Keratinocyte (primary cell): ENCODE measurements around the gene B3GAT3. TPM values are rescaled to one million over a fixed set of nuclear protein-coding genes. Genes with fewer than 3 reads are reported as not detected.

ENCODE experiments used
- DNase-seq: peaks from one replicate; pipeline ENCODE4 v3.0.0-alpha.2; 2011; ENCODE audit warnings: low read depth, missing footprints, low spot score
- FAIRE-seq: peaks from 2 replicates; lab custom pipeline; 2011; peaks lifted over from hg19 to GRCh38; lab: Jason Lieb, UNC
- H2AFZ ChIP-seq: 2 replicates; pipeline ENCODE4 v1.6.0; 2012; ENCODE audit warnings: low read length, control low read depth, inconsistent platforms; ENCODE audit not compliant: control insufficient read depth
- H3K27ac ChIP-seq: 2 replicates; pipeline ENCODE4 v1.5.1; 2011; ENCODE audit warnings: low read length; ENCODE audit not compliant: control insufficient read depth, insufficient read depth
- H3K27me3 ChIP-seq: 3 replicates; pipeline ENCODE4 v1.6.0; 2011; ENCODE audit warnings: low read length; ENCODE audit not compliant: control insufficient read depth, insufficient read depth; ENCODE audit errors: extremely low read depth
- H3K36me3 ChIP-seq, 2 experiments: 2 replicates in 1 of 2; 3 replicates in 1 of 2; pipeline ENCODE4 v1.5.1; 2011; ENCODE audit warnings: low read length in 2 of 2, mild to moderate bottlenecking in 1 of 2; ENCODE audit not compliant: control insufficient read depth in 2 of 2, insufficient read depth in 2 of 2; ENCODE audit errors: extremely low read depth in 1 of 2
- H3K4me1 ChIP-seq: 3 replicates; pipeline ENCODE4 v1.5.1; 2011; ENCODE audit warnings: low read length; ENCODE audit not compliant: control insufficient read depth, insufficient read depth; ENCODE audit errors: extremely low read depth
- H3K4me2 ChIP-seq: 3 replicates; pipeline ENCODE4 v1.6.0; 2011; ENCODE audit warnings: low read depth, low read length; ENCODE audit not compliant: control insufficient read depth, insufficient read depth; ENCODE audit errors: extremely low read depth
- H3K4me3 ChIP-seq, 3 experiments: fragments of 200-600 bp in 1 of 3; sonication (generic) in 1 of 3; 2 replicates in 2 of 3; 3 replicates in 1 of 3; pipeline ENCODE4 v1.5.1; 2011 to 2016; ENCODE audit warnings: low read length in 3 of 3, mild to moderate bottlenecking in 3 of 3, control low read depth in 2 of 3, inconsistent platforms in 1 of 3, low read depth in 1 of 3, mixed read lengths in 1 of 3, mixed run types in 1 of 3, moderate library complexity in 1 of 3; ENCODE audit not compliant: control insufficient read depth in 2 of 3, insufficient read depth in 2 of 3; ENCODE audit errors: extremely low read depth in 1 of 3
- H3K79me2 ChIP-seq: 2 replicates; pipeline ENCODE4 v1.6.0; 2012; ENCODE audit warnings: low read length; ENCODE audit not compliant: control insufficient read depth, insufficient read depth
- H3K9ac ChIP-seq: 3 replicates; pipeline ENCODE4 v1.6.0; 2011; ENCODE audit warnings: low read length; ENCODE audit not compliant: control insufficient read depth, insufficient read depth; ENCODE audit errors: extremely low read depth
- H3K9me1 ChIP-seq: 3 replicates; pipeline ENCODE4 v1.6.0; 2011; ENCODE audit warnings: low read length; ENCODE audit not compliant: control insufficient read depth, insufficient read depth; ENCODE audit errors: extremely low read depth
- H3K9me3 ChIP-seq: 2 replicates; pipeline ENCODE4 v1.5.1; 2012; ENCODE audit warnings: low read depth, low read length; ENCODE audit not compliant: control insufficient read depth
- H4K20me1 ChIP-seq: 3 replicates; pipeline ENCODE4 v1.6.0; 2011; ENCODE audit warnings: low read length; ENCODE audit not compliant: control insufficient read depth, insufficient read depth; ENCODE audit errors: extremely low read depth
- CTCF ChIP-seq, 3 experiments: IDR thresholded peaks in 1 of 3; conservative IDR thresholded peaks in 1 of 3; optimal IDR thresholded peaks in 1 of 3; 2 replicates in 2 of 3; 3 replicates in 1 of 3; pipeline versions ENCODE3 to v1.5.1; 2011; ENCODE audit warnings: low read length in 3 of 3, mild to moderate bottlenecking in 3 of 3, moderate library complexity in 2 of 3, control low read depth in 1 of 3, inconsistent platforms in 1 of 3; ENCODE audit not compliant: insufficient read depth in 2 of 3; ENCODE audit errors: extremely low read depth in 1 of 3
- EZH2 ChIP-seq: IDR thresholded peaks from one replicate; pipeline ENCODE4 v1.6.1; 2012; ENCODE audit warnings: inconsistent platforms, mild to moderate bottlenecking, low read length, moderate library complexity
- dilution Hi-C: fragments of 300-500 bp; cut with MboI; formaldehyde crosslinking; loops from one replicate; pipeline ENCODE4 v1.7.0; 2020; ENCODE audit warnings: low sequenced_read_pairs; ENCODE audit not compliant: extremely low pct_ligation_motif_present
- polyA plus RNA-seq, 5 experiments: library from polyadenylated mRNA; depleted of rRNA in 3 of 5; stranded (reverse) in 3 of 5; stranded (forward) in 1 of 5; unstranded in 1 of 5; fragments of >200 nt; gene quantifications; 1 replicate in 1 of 5; 2 replicates in 3 of 5; 3 replicates in 1 of 5; pipeline versions ENCODE4 v1.2.1 to v1.2.3, GENCODE V29; 2011 to 2012; ENCODE audit warnings: missing spikeins in 2 of 5, low read depth in 1 of 5, low replicate concordance in 1 of 5

The B3GAT3 gene
- polyA plus RNA-seq, 1 donor (not counting 4 experiments of a cell fraction or from before 2014, with no cell fraction given), result 15.1 TPM

GRCh38 chr11:62632492-62632891, 10.7 kb upstream of the B3GAT3 start:
- H3K27ac ChIP-seq, result no peak overlapping the region
- no peaks in the 10 kb centered on the region for H3K4me1 ChIP-seq
- no peak overlapping the region for H3K4me3 ChIP-seq
- H3K9me1 ChIP-seq, result no peaks in the 10 kb centered on the region
- H4K20me1 ChIP-seq, result peaks cover 3% of the 10 kb centered on the region
- no peak for TF ChIP-seq EZH2
- no peak for TF ChIP-seq CTCF (optimal IDR thresholded peaks at IDR 0.05 in 1 of 3, IDR thresholded peaks at IDR 0.05 in 1 of 3, conservative IDR thresholded peaks at IDR 0.05 in 1 of 3; ENCODE audit: extremely low read depth in 1 of 3, insufficient read depth in 2 of 3, low read length in 3 of 3)
- H3K79me2 ChIP-seq, result peaks cover 1% of the 10 kb centered on the region
- H2AFZ ChIP-seq, result no peak overlapping the region
- dilution Hi-C loops, result no loop called here
- no peaks in the 10 kb centered on the region for H3K9me3 ChIP-seq
- no peak for FAIRE-seq
- DNase-seq, result no peak
- peaks cover 47 to 71% of the 10 kb centered on the region in 2 experiments for H3K36me3 ChIP-seq
- H3K9ac ChIP-seq, result no peak overlapping the region
- H3K27me3 ChIP-seq, result no peaks in the 10 kb centered on the region
- H3K4me2 ChIP-seq, result no peak overlapping the region

- DNase-seq (no peak), FAIRE-seq (no peak)
- Histone ChIP-seq H4K20me1 (peaks cover 3% of the 10 kb centered on the region), H2AFZ (no peak overlapping the region), H3K9me3 (no peaks in the 10 kb centered on the region), H3K79me2 (peaks cover 1% of the 10 kb centered on the region), H3K27ac (no peak overlapping the region), H3K4me2 (no peak overlapping the region), H3K27me3 (no peaks in the 10 kb centered on the region), H3K9ac (no peak overlapping the region), H3K9me1 (no peaks in the 10 kb centered on the region), H3K4me1 (no peaks in the 10 kb centered on the region), H3K4me3 (no peak overlapping the region), H3K36me3 (peaks cover 48 to 69% of the 10 kb centered on the region in 2 experiments)
- no peak for TF ChIP-seq EZH2
- TF ChIP-seq CTCF (optimal IDR thresholded peaks at IDR 0.05 in 1 of 3, IDR thresholded peaks at IDR 0.05 in 1 of 3, conservative IDR thresholded peaks at IDR 0.05 in 1 of 3; ENCODE audit: extremely low read depth in 1 of 3, insufficient read depth in 2 of 3, low read length in 3 of 3), result peak in 2 of 3 experiments; percentile 25 to 40
- dilution Hi-C loops, result no loop called here
Observed at GRCh38 chr11:62627713-62628112, 5.9 kb upstream of the B3GAT3 start.
